ENCODE results near the gene SLC25A11.

SLC25A11 gene

DNA sequence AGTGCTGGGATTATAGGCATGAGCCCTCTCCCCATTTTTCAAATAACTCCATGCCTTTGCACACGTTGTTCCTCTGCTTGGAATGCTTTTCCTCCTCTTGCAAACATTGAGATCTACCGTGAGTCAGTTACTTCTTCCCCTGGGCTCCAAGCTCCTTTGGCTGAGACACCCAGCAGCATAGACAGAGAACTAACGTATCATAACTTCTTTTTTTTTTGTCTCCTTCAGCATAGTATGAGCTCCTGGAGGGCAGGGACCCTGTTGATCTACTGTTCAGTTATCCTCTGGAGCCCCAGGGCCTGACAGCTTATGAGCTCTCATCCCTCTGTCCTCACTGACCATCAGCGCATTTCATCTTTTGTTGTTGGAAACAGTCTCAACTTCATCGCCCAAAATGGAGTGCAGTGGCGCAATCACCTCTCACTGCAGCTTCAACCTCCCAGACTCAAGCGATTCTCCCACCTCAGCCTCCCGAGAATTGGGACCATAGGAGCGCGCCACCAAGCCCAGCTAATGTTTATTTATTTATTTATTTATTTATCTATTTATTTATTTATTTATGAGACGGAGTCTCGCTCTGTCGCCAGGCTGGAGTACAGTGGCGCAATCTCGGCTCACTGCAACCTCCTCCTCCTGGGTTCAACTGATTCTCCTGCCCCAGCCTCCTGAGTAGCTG, 25.6 kb upstream of the SLC25A11 start:
- no peak for DNase-seq

DNA sequence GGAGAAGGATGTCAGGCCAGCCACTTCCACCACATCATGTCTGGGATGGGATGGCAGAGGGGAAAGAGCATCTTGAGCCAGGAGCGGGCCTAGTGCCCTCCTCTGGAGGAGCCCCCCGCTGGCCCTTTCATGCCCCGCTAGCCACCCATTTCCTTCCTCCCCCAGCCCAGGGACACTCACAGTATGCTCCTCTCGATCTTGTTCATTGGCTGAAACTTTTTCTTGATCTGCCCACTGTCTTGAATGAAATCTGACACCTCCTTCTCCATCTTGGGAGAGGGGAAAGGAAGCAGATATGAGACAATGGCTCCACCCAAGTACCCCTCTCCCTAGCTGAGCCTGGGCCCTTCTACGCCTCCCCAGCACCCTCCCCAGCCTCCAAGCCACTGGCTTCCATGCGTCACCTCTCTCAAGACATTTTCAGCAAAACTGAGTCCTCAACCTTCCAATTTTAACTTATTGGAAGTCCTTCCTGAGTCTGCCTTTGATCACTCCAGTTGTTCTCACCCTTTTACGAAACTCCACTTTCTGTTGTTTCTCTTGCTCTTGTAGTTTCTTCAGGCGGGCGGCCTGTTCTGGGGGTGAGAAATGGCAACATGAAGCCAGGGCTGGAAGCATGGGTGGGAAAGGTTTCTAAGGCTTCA, 20.6 kb upstream of the SLC25A11 start:
- no peak for DNase-seq

DNA sequence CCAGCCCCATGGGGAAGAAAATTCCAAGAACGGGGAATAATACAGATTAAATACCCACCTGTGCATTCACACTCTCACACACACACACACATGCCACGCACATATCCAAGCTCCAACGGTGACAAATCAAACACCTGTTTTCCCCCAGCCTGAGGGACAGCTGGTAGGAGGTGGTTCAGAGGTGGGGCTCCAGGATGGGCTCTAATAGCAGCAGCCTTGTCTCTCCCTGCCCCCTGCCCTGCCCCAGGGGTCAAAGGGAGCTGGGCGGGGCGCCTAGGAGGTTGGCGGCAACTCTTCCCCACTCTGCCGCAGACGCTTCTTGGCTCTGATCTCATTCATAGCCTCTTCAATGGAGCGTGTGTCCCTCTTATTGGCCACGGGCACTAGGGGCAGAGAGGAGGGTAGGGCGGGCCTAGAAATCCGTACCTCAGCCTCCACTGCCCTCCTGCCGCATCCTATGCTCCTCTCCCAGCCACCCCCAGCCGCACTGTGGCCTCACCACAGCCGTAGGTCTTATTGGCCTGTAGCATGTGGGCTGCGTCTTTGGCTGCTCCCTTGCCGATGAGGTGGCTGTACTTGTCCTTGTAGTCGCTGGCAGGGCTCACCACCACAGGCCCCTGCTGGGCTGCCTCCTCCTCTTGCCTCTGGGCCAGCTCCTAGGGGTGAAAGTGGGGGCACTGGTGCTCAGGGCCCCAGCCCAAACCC, 19.6 kb upstream of the SLC25A11 start:
- no peak for DNase-seq

DNA sequence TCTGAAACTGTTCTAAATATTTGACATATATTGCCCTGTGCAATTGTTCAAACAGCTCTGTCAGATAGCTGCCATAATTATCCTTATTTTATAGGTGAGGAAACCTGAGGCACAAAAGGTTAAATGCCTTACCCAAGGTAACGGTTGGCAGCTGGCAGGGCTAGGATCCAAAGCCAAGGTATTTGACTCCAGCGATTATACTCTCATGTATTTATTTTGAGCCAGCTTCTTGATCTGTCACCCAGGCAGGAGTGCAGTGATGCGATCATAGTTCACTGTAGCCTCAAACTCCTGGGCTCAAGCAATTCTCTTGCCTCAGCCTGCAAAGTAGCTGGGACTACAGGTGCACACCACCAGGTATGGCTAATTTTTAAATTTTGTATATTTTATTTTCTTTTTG, 18.3 kb upstream of the SLC25A11 start:
- no peak for DNase-seq

DNA sequence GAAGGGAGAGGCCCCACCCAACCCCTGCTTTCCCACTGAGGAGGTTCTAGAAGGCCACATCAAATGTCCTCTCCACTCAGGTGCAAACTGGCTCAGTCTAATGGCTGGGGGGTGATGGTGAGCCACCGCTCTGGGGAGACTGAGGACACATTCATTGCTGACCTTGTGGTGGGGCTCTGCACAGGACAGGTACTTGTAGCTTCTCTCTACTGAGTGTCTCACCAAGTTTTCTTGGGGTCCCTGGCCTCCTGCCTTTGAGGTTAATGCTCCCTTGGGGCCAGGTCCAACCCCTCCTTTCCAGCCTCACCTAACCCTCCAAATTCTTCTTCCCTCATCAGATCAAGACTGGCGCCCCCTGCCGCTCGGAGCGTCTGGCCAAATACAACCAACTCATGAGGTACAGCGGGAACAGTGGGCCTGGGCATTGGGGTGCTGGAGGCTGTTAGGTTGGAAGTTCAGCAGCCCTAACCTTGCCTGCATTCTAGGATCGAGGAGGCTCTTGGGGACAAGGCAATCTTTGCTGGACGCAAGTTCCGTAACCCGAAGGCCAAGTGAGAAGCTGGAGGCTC, 16.7 kb upstream of the SLC25A11 start:
- DNase-seq: no peak

DNA sequence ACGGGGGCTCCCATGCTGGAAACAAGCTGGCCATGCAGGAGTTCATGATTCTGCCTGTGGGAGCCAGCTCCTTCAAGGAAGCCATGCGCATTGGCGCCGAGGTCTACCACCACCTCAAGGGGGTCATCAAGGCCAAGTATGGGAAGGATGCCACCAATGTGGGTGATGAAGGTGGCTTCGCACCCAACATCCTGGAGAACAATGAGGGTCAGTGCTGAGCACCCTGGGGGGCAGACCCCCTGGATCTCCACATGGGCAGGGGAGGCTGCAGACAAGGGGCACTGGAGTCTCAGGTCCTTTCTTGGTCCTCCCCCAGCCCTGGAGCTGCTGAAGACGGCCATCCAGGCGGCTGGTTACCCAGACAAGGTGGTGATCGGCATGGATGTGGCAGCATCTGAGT, 15.2 kb upstream of the SLC25A11 start:
- DNase-seq: no peak

DNA sequence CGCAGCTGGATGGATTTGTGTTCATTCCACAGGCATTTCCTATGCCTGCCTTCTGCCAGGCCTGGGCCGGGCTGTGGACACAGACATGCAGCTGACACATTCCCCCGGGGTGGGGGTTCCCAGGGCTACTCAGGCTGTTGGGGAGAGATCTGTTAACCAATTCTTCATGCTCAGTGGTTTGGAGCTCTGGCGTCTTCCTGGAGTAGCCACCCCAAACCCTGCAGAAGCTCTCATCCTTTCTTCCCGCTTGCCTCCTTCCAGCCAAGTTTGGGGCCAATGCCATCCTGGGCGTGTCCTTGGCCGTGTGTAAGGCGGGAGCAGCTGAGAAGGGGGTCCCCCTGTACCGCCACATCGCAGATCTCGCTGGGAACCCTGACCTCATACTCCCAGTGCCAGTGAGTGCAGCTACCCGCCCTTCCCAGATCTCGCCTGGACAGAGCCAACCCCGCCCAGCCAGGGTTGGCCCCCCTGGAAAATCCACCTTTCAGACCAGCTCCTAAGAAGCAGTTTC, 13.7 kb upstream of the SLC25A11 start:
- no peak for DNase-seq

DNA sequence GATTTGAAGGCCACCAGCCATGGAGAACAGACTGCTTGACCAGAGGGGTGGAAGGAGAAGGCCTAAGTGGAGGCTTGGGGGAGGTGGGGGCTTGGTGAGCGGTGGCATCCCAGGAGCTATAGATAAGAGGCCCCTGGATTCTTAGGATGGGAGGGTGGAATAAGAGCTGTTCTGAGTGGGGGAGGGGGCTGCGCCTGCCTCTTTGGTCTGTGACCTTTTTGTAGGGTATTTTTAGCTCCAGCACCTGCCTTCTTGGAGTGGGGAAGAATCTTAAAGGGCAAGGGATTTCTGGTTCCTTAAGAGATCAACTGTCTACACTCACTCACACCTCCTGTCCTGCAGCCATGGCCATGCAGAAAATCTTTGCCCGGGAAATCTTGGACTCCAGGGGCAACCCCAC, 11.6 kb upstream of the SLC25A11 start:
- DNase-seq: no peak

DNA sequence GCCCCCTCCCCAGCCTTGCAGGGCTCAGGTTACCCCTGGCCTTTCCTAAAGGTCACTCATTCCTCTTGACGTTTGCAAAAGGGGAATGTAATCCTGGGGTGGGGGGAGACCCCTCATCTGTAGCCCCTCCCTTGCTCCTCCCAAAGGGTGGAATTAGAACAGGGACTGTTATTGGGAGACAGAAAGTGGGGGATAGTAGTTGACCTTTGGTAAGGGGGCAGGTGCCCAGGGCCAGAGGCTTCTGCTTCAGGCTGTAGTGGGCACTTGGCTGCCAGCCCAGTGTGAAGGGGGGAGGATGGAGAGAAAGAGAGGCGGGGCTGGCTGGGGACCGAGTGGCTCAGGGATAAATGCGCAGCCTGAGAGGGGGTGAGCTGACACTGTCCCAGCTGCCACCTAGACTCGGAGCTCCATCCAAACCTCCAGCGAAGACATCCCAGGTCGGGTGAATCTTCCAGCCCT, 10.9 kb upstream of the SLC25A11 start, which contains the start of gene ENO3:
Gene ENO3, plus strand, starts transcription at position 374 of the 459 bp plus-strand sequence. CDS start 711 bp downstream, outside the sequence.
- peak; percentile 45 for DNase-seq

DNA sequence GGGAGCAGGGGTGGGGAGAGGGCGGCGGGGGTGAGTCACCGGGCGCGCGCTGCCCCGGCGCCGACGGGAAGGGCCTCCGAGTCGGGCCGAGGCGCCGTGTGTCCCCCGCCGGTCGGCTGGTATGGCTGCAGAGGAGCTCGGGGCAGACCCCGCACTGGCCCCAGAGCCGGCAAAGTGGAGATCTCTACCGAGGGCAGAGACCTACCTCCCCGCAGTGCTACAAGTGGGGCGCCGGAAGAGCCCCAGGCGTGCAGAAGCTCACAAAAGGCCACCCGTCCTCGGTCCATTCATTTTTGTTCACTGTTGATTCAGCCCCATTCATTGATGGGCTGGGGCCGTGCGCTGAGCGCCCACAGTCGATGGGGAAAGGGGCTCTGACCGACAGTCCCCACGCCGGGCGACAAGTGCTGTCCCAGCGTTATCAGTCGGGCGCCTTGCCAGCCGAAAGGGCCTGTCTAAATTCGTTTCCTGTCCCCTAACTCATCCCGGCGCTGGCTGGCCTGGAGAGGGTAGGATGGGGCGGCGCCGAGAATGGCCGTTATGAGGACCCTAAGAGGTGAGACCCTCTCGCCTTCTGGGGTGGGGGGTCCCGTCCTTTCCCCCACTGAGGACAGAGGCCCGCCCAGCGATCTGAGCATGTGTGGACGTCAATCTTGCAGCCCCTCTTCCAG, 10.4 kb upstream of the SLC25A11 start:
- DNase-seq: no peak

DNA sequence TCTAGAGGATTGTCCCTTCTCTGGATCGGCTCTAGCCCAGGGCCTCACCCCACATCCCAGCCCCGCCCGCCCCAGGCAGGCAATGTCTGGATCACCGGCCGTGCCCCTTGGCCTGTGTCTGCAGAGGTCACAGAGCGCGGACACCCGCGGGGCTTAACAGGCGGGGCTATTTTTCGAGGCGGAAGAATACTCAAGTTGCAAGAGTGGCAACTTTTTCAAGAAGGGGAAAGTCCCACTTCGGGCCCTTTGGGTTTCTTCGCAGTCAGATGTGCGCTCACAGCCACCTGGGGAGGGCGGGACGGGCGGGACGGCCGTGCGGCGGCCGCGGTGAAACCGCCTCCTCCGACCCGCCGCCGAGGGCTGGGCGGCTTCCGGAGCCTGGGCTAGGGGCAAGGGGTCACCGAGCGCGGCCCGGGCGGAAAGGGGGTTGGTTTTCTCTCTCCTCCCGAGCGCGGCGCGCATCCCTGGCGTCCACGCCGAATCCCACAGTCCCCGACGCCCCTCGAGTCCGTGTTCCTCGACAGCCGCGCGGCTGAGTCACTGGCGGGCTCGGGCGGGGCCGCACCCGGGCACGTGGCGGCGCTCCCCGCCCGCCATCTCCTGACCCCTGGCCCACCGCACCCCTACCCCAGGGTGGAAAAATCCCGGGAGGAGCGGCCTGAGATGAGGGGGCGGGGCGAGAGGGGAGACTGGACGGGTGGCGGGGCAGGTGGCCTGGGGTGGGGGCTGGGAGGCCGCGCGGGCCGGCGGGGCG, 9.7 kb upstream of the SLC25A11 start:
- DNase-seq: no peak

DNA sequence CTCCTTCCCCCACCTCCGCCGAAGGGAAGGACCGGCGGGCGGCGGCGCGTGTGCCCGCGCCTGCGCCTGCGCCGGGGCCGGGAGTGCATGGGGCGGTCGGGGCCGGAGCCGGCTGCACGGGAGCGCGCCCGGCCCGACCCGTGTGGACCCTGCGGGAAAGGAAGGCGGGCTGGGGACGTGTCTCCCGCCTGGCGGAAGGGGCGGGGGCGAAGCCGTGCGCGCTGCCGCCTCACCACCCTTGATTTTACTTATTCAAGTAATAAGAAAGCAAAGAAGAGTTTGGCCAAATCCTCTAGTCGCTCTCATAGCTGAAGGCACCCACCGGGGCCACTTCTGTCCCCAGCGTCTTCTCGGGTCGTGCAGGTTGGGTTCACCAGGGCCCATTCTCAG, 9.1 kb upstream of the SLC25A11 start:
- DNase-seq: peak; percentile 77

DNA sequence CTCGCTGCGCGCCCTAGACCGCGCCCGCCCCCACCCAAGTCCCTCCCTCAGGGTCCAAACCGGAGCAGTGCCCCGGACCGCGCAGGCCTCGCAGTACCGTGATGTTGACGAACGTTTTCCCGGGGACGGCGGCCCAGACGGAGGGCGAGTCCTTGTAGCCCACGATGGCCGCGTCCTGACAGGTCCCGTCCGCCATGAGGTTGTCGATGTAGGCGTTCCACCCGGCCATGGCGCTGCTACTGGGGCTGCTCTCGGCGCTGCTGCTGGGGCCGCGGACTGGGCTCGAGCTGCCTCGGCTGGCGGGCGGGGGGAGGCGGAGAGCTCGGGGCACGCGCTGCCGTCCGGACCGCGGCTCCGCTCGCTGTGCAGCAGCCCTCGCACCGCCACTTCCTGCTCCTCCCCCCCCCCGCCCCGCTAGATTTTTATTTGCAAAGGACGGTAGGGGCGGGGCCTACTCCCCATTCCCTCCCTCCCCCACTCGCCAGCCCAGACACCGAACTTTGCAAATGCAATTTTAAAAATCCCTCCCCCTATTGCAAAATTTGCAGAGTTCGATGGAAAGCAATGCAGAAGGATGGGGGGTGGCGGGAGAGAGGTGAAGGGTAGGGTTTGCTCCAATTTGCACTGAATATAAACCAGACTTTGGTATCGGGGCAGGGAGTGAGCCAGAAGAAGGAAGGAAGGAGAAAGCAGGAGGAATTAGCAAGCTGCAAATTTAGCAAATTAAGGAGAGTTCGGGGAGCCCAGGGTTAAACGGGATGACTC, 8.5 kb upstream of the SLC25A11 start, which contains the start of gene PFN1:
Gene PFN1, minus strand, starts transcription at position 365 of the 765 bp plus-strand sequence. Its CDS starts 136 bp downstream, at position 229.
- DNase-seq: peak; percentile 69

DNA sequence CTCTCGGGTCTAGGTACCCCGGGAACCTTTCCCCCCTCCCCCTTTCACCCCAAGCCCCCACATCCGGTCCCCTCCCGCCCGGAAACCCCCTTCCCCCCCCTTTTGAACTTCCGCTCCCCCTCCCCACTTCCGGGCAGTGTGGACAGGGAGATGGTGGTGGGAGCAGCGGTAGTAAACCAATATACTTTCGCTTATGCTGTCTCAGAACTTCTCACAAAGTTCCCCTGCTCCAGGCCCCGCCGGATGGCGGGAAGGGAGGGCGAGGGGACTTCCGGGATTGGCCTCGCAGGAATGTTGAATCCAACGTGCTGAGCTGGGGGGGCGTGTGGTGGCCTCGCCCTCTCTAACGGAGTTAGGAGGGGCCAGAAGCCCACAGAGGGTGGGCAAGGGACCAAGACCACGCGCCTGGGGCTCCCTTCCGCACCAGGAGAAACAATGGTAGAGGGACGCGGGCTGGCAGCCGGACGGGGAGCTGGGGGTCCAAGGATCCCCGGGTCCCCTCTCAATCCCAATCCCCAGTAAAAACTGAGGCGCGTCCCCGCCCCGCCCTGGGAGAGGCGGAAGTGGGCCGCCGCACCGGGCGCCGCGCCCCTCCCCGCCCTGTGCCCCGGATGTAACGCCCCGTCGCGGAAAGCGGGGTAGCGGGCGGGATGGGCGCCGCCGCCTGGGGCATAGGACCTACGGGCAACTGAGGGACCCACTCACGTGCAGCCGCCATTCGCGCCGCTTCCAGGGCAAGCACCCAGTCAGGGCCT, 7.7 kb upstream of the SLC25A11 start:
- DNase-seq: peak; percentile 20

DNA sequence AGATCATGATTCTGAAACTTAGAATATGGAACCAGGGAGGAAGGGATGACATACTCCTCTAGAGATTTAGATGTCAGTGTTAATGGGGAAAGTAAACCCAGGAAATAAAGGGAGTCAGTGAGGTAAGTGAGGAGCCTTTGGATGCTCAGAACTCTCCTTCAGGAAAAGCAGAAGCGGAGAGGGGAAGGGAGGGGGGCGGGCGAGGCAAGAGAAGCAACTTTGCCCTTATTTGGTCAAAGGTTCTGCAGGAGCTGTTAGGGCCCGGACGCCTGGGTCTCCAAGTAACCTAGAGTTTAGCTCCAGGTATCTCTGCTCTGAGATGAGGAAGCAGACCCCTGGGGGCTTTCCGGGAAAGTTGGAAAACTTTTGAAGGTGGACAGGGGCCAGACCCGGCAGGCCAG, 7.2 kb upstream of the SLC25A11 start:
- no peak for DNase-seq

DNA sequence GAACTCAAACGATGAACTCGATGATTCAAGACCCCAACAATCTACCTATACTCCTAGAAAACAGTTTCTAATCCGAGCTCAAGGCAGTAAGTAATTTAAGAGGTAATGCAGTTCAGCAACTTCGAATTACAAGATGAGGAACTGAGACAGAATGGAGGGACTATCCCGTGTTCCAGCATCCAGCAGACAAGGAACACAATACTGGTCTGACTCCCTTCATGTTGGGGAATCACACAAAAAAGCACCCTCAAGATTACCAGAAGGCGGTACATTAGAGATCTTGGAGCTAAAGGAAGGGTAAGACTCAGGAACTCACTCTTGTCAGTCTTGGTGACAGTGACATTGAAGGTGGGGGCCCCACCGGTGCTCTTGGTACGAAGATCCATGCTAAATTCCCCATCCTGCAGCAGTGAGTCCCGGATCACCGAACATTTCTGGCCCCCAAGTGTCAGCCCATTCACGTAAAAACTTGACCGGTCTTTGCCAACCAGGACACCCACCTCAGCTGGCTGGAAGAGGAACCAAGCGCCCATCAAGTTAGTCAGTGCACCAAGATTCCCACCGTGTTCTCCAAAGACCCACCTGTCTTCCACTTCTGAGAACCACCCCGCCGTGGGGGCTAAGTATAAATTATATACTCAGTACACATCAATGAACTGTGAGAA, 6.6 kb upstream of the SLC25A11 start:
- no peak for DNase-seq

DNA sequence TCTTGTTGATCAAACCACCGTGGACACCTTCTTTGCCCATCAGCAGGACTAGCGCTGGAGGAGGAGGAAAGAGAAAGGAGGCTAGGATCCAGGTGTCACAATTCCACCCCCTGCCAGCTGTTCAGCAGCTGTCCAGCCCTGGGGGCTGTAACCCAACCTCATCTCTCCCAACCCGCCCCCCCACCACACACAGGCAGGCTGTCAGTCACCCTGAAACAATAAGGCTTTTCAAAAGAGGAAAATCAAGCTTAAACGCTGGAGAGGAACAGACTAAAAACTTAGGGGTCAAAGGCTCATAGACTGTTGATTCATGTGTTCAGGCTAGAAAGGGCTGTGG, 6.1 kb upstream of the SLC25A11 start:
- DNase-seq: no peak

DNA sequence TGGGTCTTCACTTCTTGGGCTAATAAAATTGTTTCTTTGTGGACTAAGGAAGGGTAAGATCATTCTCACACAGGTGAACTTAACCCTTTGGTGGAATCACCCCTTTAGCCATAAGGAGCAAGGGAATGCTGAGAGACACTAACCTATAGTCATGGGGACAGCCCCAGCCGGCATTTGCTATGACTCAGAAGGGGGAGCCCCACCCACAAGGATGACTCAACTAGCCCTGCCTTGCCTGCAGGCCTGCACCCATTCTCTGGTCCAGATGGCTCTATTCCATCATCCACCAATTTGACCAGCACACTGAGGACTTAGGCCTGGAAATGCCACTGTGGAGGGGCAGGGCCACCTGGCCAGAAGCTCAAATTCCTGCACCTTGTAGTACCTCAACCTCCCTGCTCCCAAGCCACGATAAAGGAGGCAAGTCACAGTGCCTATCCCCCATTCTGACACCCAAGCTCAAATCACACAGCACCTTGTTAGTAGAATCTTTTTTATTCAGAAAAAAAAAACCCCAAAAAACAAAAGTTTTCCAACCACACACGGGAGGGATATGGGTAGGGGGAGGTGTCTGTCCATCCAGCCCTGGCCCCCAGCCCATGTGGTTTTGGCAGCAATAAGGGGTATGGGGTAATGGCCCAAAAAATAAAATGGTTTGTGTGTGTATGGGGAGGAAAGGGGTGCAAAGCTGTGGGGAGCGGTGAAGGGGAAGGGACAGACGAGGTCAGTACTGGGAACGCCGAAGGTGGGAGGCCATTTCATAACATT, 5.5 kb upstream of the SLC25A11 start:
- DNase-seq: no peak

DNA sequence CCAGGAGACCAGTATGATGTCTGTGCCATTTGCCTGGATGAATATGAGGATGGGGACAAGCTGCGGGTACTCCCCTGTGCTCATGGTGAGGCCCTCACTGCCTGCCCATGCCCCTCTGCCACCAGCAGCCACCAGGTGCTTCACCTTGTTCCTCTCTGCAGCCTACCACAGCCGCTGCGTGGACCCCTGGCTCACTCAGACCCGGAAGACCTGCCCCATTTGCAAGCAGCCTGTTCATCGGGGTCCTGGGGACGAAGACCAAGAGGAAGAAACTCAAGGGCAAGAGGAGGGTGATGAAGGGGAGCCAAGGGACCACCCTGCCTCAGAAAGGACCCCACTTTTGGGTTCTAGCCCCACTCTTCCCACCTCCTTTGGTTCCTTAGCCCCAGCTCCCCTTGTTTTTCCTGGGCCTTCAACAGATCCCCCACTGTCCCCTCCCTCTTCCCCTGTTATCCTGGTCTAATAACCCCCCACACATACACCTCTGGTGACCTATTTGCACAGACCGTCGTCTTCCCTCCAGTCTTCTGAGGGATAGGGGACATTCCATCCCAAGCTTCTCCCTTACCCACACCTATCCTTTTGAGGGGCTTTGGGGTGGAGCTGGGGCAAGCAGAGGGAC, 4.8 kb upstream of the SLC25A11 start:
- DNase-seq: no peak
